ENCODE results near the gene KDM3A.

DNA sequence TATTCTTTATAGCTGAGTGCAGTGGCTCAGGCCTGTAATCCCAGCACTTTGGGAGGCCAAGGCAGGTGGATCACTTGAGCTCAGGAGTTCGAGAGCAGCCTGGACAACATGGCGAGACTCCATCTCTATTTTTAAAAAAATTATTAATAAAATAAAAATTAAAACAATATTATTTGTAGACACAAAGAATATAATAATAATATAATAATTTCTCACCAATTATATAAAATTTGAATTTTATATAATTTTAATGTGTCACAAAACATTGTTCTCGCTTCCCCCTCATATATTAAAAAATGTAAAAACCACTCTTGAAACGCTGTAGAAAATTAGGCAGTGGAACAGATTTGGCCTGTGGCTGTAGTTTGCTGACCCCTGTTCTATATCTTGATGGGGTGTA is 5.6 kb upstream of the KDM3A start:
- TF ChIP-seq, protein P1, sequence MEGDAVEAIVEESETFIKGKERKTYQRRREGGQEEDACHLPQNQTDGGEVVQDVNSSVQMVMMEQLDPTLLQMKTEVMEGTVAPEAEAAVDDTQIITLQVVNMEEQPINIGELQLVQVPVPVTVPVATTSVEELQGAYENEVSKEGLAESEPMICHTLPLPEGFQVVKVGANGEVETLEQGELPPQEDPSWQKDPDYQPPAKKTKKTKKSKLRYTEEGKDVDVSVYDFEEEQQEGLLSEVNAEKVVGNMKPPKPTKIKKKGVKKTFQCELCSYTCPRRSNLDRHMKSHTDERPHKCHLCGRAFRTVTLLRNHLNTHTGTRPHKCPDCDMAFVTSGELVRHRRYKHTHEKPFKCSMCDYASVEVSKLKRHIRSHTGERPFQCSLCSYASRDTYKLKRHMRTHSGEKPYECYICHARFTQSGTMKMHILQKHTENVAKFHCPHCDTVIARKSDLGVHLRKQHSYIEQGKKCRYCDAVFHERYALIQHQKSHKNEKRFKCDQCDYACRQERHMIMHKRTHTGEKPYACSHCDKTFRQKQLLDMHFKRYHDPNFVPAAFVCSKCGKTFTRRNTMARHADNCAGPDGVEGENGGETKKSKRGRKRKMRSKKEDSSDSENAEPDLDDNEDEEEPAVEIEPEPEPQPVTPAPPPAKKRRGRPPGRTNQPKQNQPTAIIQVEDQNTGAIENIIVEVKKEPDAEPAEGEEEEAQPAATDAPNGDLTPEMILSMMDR (IDR thresholded peaks at IDR 0.05) = no peak
- TF ChIP-seq EP300 (IDR thresholded peaks at IDR 0.05) (no peak), POLR2A (IDR thresholded peaks at IDR 0.05) (no peak)

All from suprapubic skin (tissue), 3 donors.